H1 (cell line): ENCODE measurements around the gene EGR2. TPM values are rescaled to one million over a fixed set of nuclear protein-coding genes. Genes with fewer than 3 reads are reported as not detected.
A peak's percentile ranks its signal among the peaks of the same experiment; 100 is the strongest.
"Not testable (repeated sequence)": the region's sequence is repeated elsewhere in the genome, so short reads cannot be mapped to it uniquely, and the experiment has no call there.

Experiments used
- CTCF ChIA-PET: fragments of 300-600 bp; sonication (Branson Sonifier 250); formaldehyde crosslinking; loops from one replicate; lab custom pipeline; 2021; ENCODE audit not compliant: partially characterized antibody; lab: Charles Lee
- POLR2A ChIA-PET: fragments of 300-600 bp; sonication (Branson Sonifier 250); formaldehyde crosslinking; loops from one replicate; lab custom pipeline; 2021; ENCODE audit warnings: inconsistent platforms; ENCODE audit not compliant: partially characterized antibody; lab: Charles Lee
- DNase-seq, 2 experiments: peaks; one replicate each; pipeline versions ENCODE4 v3.0.0 to v3.0.0-alpha.2; 2010 to 2022; ENCODE audit warnings: low spot score in 2 of 2, low read depth in 1 of 2, mixed read lengths in 1 of 2
- FAIRE-seq: peaks from 2 replicates; lab custom pipeline; 2011; peaks lifted over from hg19 to GRCh38; lab: Jason Lieb, UNC
- H2AFZ ChIP-seq: 2 replicates; pipeline ENCODE4 v1.8.1; 2012; ENCODE audit warnings: low read length, inconsistent platforms
- H2AK5ac ChIP-seq: 2 replicates; pipeline ENCODE4 v1.6.1; 2013; ENCODE audit warnings: low read depth, low read length
- H2BK120ac ChIP-seq: replicated peaks from 2 replicates; pipeline ENCODE3; 2013; ENCODE audit warnings: low read depth, low read length, inconsistent platforms
- H2BK12ac ChIP-seq: 2 replicates; pipeline ENCODE4 v1.6.1; 2013; ENCODE audit warnings: low read depth, low read length
- H2BK15ac ChIP-seq: 2 replicates; pipeline ENCODE4 v1.6.1; 2013; ENCODE audit warnings: low read length
- H2BK20ac ChIP-seq: 2 replicates; pipeline ENCODE4 v1.6.1; 2013; ENCODE audit warnings: low read length
- H2BK5ac ChIP-seq: 2 replicates; pipeline ENCODE4 v1.6.1; 2013; ENCODE audit warnings: low read depth, low read length
- H3K14ac ChIP-seq: 2 replicates; pipeline ENCODE4 v1.6.1; 2013; ENCODE audit warnings: inconsistent platforms; ENCODE audit not compliant: insufficient read length
- H3K18ac ChIP-seq: 2 replicates; pipeline ENCODE4 v1.6.1; 2013; ENCODE audit warnings: low read length; ENCODE audit errors: extremely low read depth
- H3K23ac ChIP-seq: 2 replicates; pipeline ENCODE4 v1.6.1; 2013; ENCODE audit warnings: inconsistent platforms; ENCODE audit not compliant: insufficient read length
- H3K23me2 ChIP-seq: 2 replicates; pipeline ENCODE4 v1.6.1; 2013; ENCODE audit warnings: low read depth, low read length
- H3K27ac ChIP-seq: 2 replicates; pipeline ENCODE4 v1.6.1; 2011; ENCODE audit warnings: low read depth, low read length, inconsistent platforms
- H3K27me3 ChIP-seq, 4 experiments: replicated peaks in 1 of 4; 1 replicate in 1 of 4; 2 replicates in 3 of 4; pipeline versions ENCODE4 v1.6.1 to v1.8.1; 2011 to 2013; ENCODE audit warnings: low read length in 3 of 4, mild to moderate bottlenecking in 3 of 4, inconsistent platforms in 2 of 4, mixed read lengths in 2 of 4, moderate library complexity in 1 of 4; ENCODE audit not compliant: control insufficient read depth in 3 of 4, insufficient read depth in 3 of 4; ENCODE audit errors: extremely low read depth in 1 of 4
- H3K36me3 ChIP-seq, 4 experiments: 2 replicates each; pipeline versions ENCODE4 v1.6.1 to v1.8.1; 2011 to 2013; ENCODE audit warnings: mild to moderate bottlenecking in 4 of 4, low read length in 3 of 4, moderate library complexity in 2 of 4, control low read depth in 1 of 4, inconsistent platforms in 1 of 4; ENCODE audit not compliant: insufficient read depth in 4 of 4, control insufficient read depth in 2 of 4
- H3K4ac ChIP-seq: replicated peaks from 2 replicates; pipeline ENCODE3; 2013; ENCODE audit warnings: low read length, low read depth, mixed read lengths, inconsistent platforms; ENCODE audit not compliant: insufficient read length
- H3K4me1 ChIP-seq, 4 experiments: replicated peaks in 1 of 4; 1 replicate in 1 of 4; 2 replicates in 3 of 4; pipeline versions ENCODE4 v1.6.1 to v1.8.1; 2011 to 2013; ENCODE audit warnings: low read length in 3 of 4, inconsistent platforms in 2 of 4, mixed read lengths in 1 of 4; ENCODE audit not compliant: insufficient read depth in 4 of 4, control insufficient read depth in 3 of 4
- H3K4me2 ChIP-seq, 2 experiments: 2 replicates each; pipeline versions ENCODE4 v1.6.1 to v1.8.1; 2011 to 2013; ENCODE audit warnings: low read depth in 2 of 2, low read length in 2 of 2, control low read depth in 1 of 2, inconsistent platforms in 1 of 2, mild to moderate bottlenecking in 1 of 2; ENCODE audit not compliant: insufficient read depth in 1 of 2
- H3K4me3 ChIP-seq, 4 experiments: fragments of 200-600, 300-600 bp in 1 of 4; sonication (generic), shearing (Covaris generic), sonication (Bioruptor Twin) in 1 of 4; 2 replicates each; pipeline versions ENCODE4 v1.5.1 to v1.8.1; 2011 to 2016; ENCODE audit warnings: low read length in 4 of 4, low read depth in 3 of 4, control low read depth in 2 of 4, inconsistent platforms in 2 of 4, mild to moderate bottlenecking in 2 of 4, mixed read lengths in 1 of 4, moderate library complexity in 1 of 4; ENCODE audit not compliant: insufficient read depth in 2 of 4; ENCODE audit errors: extremely low read depth in 1 of 4
- H3K56ac ChIP-seq: replicated peaks from 2 replicates; pipeline ENCODE3; 2013; ENCODE audit warnings: low read depth, mild to moderate bottlenecking, mixed read lengths, low read length, inconsistent platforms; ENCODE audit not compliant: insufficient read length
- H3K79me1 ChIP-seq: 2 replicates; pipeline ENCODE4 v1.6.1; 2013; ENCODE audit warnings: low read depth, low read length, control low read depth
- H3K79me2 ChIP-seq, 2 experiments: 2 replicates each; pipeline versions ENCODE4 v1.6.1 to v1.8.1; 2012 to 2013; ENCODE audit warnings: low read length in 2 of 2, mild to moderate bottlenecking in 2 of 2, inconsistent platforms in 1 of 2; ENCODE audit not compliant: insufficient read depth in 2 of 2, control insufficient read depth in 1 of 2
- H3K9ac ChIP-seq, 4 experiments: replicated peaks in 1 of 4; 1 replicate in 1 of 4; 2 replicates in 3 of 4; pipeline versions ENCODE4 v1.6.1 to v1.8.1; 2011 to 2013; ENCODE audit warnings: low read depth in 3 of 4, low read length in 3 of 4, control low read depth in 2 of 4, mild to moderate bottlenecking in 2 of 4, moderate library complexity in 2 of 4, inconsistent platforms in 1 of 4; ENCODE audit errors: extremely low read depth in 1 of 4
- H3K9me3 ChIP-seq, 2 experiments: 2 replicates each; pipeline versions ENCODE4 v1.6.1 to v1.8.1; 2012 to 2013; ENCODE audit warnings: mild to moderate bottlenecking in 2 of 2, moderate library complexity in 2 of 2, control low read depth in 1 of 2, inconsistent platforms in 1 of 2, low read depth in 1 of 2, low read length in 1 of 2, mixed read lengths in 1 of 2; ENCODE audit not compliant: insufficient read depth in 2 of 2
- H4K20me1 ChIP-seq, 2 experiments: replicated peaks in 1 of 2; 2 replicates each; pipeline versions ENCODE3 to v1.8.1; 2011 to 2013; ENCODE audit warnings: inconsistent platforms in 2 of 2, low read length in 2 of 2, mild to moderate bottlenecking in 1 of 2; ENCODE audit not compliant: insufficient read depth in 2 of 2, control insufficient read depth in 1 of 2
- H4K5ac ChIP-seq: 2 replicates; pipeline ENCODE4 v1.6.1; 2013; ENCODE audit warnings: low read length, low read depth, mixed read lengths, inconsistent platforms; ENCODE audit not compliant: insufficient read length
- H4K8ac ChIP-seq: 2 replicates; pipeline ENCODE4 v1.8.0; 2013; ENCODE audit warnings: mild to moderate bottlenecking, moderate library complexity, low read length, inconsistent platforms; ENCODE audit not compliant: insufficient read depth; ENCODE audit errors: extremely low read depth
- H4K91ac ChIP-seq: replicated peaks from 2 replicates; pipeline ENCODE3; 2013; ENCODE audit warnings: low read length, mixed read lengths, inconsistent platforms; ENCODE audit not compliant: insufficient read length
- CEBPB ChIP-seq: IDR thresholded peaks from 2 replicates; pipeline ENCODE4 v1.6.1; 2012; ENCODE audit warnings: low read depth, low read length
- WGBS, 2 experiments: shearing (Covaris generic) in 1 of 2; methylation state at CpG; one replicate each; pipeline versions ENCODE4 v1.1.6 to v1.1.7; 2013 to 2015; ENCODE audit warnings: low lambda C conversion rate in 2 of 2, mixed read lengths in 2 of 2, inconsistent platforms in 1 of 2, low coverage in 1 of 2, missing lambda C conversion rate in 1 of 2; ENCODE audit not compliant: insufficient replicate concordance in 2 of 2, insufficient coverage in 1 of 2, insufficient read length in 1 of 2; ENCODE audit errors: extremely low coverage in 1 of 2, missing lambda C conversion rate in 1 of 2; 5-methylcytosine and 5-hydroxymethylcytosine counted together
- polyA plus RNA-seq, 7 experiments: library from polyadenylated mRNA; depleted of rRNA in 3 of 7; stranded (reverse) in 5 of 7; unstranded in 2 of 7; fragments of >200 nt in 5 of 7; fragments of 200-250 nt in 2 of 7; gene quantifications; 1 replicate in 5 of 7; 2 replicates in 1 of 7; 4 replicates in 1 of 7; pipeline versions ENCODE4 v1.2.1 to v1.2.3, GENCODE V29; 2011 to 2013; ENCODE audit warnings: missing spikeins in 2 of 7, mixed read lengths in 2 of 7
- total RNA-seq: library from RNA; stranded (reverse); fragmentation: NEBNext Ultra II Directional; extraction: Animal tissue kit (Norgen Biotek cat#: 25700); gene quantifications from 2 replicates; pipeline ENCODE4 v1.2.1, GENCODE V29; 2021

Gene EGR2
- total and polyA plus RNA-seq, 2 of the 8 experiments (the other 6 are each of a cell fraction or from before 2014, with no cell fraction given) = 1.3 to 2.1 TPM

DNA sequence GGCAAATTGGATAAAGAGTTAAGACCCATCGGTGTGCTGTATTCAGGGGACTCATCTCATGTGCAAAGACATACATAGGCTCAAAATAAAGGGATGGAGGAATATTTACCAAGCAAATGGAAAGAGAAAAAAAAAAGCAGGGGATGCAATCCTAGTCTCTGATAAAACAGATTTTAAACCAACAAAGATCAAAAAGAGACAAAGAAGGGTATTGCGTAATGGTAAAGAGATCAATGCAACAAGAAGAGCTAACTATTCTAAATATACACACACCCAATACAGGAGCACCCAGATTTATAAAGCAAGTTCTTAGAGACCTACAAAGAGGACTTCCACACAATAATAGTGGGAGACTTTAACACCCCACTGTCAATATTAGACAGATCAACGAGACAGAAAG is 31.6 kb downstream of the EGR2 start:
- H4K20me1 ChIP-seq, H4K8ac ChIP-seq, H2BK15ac ChIP-seq, H3K4me1 ChIP-seq, H2AK5ac ChIP-seq, H3K56ac ChIP-seq, H3K23ac ChIP-seq, H3K18ac ChIP-seq, H3K27me3 ChIP-seq, H2BK120ac ChIP-seq, H2BK12ac ChIP-seq, POLR2A ChIA-PET, H4K5ac ChIP-seq, H3K23me2 ChIP-seq, H3K9me3 ChIP-seq, H3K27ac ChIP-seq, H3K4me2 ChIP-seq, H3K79me1 ChIP-seq, H2AFZ ChIP-seq: not testable (repeated sequence)
- CTCF ChIA-PET = interaction anchor here (1.2 kb wide), 1 partner anchor 35 kb away, joined by 3 read pairs; no protein-coding TSS in a partner anchor
- WGBS, 2 experiments = 91% methylated on average over 3 of the region's 3 CpGs; no CpG with 5 or more reads in 1 of the 2 experiments
- peak; percentile 46; the same call in 1 of the 2 replicates for TF ChIP-seq CEBPB
- TF ChIP-seq, all 59 proteins: peak for 1; not testable (repeated sequence) for 58
- DNase-seq, H2BK20ac ChIP-seq, FAIRE-seq, H3K4ac ChIP-seq, H3K36me3 ChIP-seq, H2BK5ac ChIP-seq, H3K79me2 ChIP-seq, H3K4me3 ChIP-seq, H3K14ac ChIP-seq, H3K9ac ChIP-seq, H4K91ac ChIP-seq: not testable (repeated sequence)
